Effector memory CD8-positive, alpha-beta T cell (primary cell): ENCODE results near the gene IFNGR1.

Source experiments
- ATAC-seq: fragments of 150-1000 bp; cut with Tn5 transposase; replicated peaks from 2 replicates; pipeline ENCODE4 v1.10.0; 2021; ENCODE audit warnings: mild to moderate bottlenecking, moderate library complexity
- DNase-seq, 3 experiments: peaks; one replicate each; pipeline ENCODE4 v3.0.0; 2021
- H3K27ac Mint-ChIP-seq, 2 donors: one replicate each; pipeline ENCODE4 v1.8.0; 2022; ENCODE audit warnings: mild to moderate bottlenecking in 2 of 2, mixed read lengths in 2 of 2, moderate library complexity in 2 of 2
- H3K27me3 Mint-ChIP-seq, 2 donors: one replicate each; pipeline ENCODE4 v1.8.0; 2022; ENCODE audit warnings: mixed read lengths in 2 of 2
- H3K36me3 Mint-ChIP-seq: one replicate; pipeline ENCODE4 v1.8.0; 2022; ENCODE audit warnings: mild to moderate bottlenecking, moderate library complexity, mixed read lengths; ENCODE audit not compliant: insufficient read depth
- H3K4me1 Mint-ChIP-seq, 2 donors: one replicate each; pipeline ENCODE4 v1.8.0; 2022; ENCODE audit warnings: low read depth in 2 of 2, mixed read lengths in 2 of 2
- H3K4me3 Mint-ChIP-seq, 2 donors: one replicate each; pipeline ENCODE4 v1.8.0; 2022; ENCODE audit warnings: mild to moderate bottlenecking in 2 of 2, mixed read lengths in 2 of 2, moderate library complexity in 2 of 2
- H3K9me3 Mint-ChIP-seq, 2 donors: one replicate each; pipeline ENCODE4 v1.8.0; 2022; ENCODE audit warnings: mixed read lengths in 2 of 2

IFNGR1 gene

GRCh38 chr6:137193256-137194070 is 25.7 kb downstream of the IFNGR1 start:
- Mint-ChIP-seq H3K27me3 (no peaks in the 10 kb centered on the region), H3K4me1 (peaks cover 17% of the 10 kb centered on the region in 2 donors), H3K36me3 (peaks cover 28% of the 10 kb centered on the region), H3K9me3 (no peaks in the 10 kb centered on the region), H3K27ac (peak overlapping the region in 1 of 2 donors; percentile 76), H3K4me3 (no peak overlapping the region)
- ATAC-seq (no peak), DNase-seq (no peak)

GRCh38 chr6:137192821-137193220 is 26.4 kb downstream of the IFNGR1 start:
- ATAC-seq (no peak), DNase-seq (no peak)
- H3K9me3 Mint-ChIP-seq = no peaks in the 10 kb centered on the region
- H3K4me1 Mint-ChIP-seq = peaks cover 13 to 17% of the 10 kb centered on the region in 2 donors
- H3K36me3 Mint-ChIP-seq = peaks cover 22% of the 10 kb centered on the region
- H3K4me3 Mint-ChIP-seq = no peak overlapping the region
- H3K27ac Mint-ChIP-seq = peak overlapping the region in 1 of 2 donors; percentile 76
- no peaks in the 10 kb centered on the region for H3K27me3 Mint-ChIP-seq

GRCh38 chr6:137191670-137192069 is 27.5 kb downstream of the IFNGR1 start:
- Mint-ChIP-seq H3K36me3 (peaks cover 15% of the 10 kb centered on the region), H3K4me3 (no peak overlapping the region), H3K27me3 (no peaks in the 10 kb centered on the region), H3K9me3 (no peaks in the 10 kb centered on the region), H3K27ac (no peak overlapping the region), H3K4me1 (peaks cover 9 to 12% of the 10 kb centered on the region in 2 donors)
- DNase-seq = no peak
- no peak for ATAC-seq

GRCh38 chr6:137191236-137191635 is 27.9 kb downstream of the IFNGR1 start:
- Mint-ChIP-seq H3K4me1 (peaks cover 7 to 9% of the 10 kb centered on the region in 2 donors), H3K27me3 (no peaks in the 10 kb centered on the region), H3K4me3 (no peak overlapping the region), H3K27ac (no peak overlapping the region), H3K36me3 (peaks cover 11% of the 10 kb centered on the region), H3K9me3 (no peaks in the 10 kb centered on the region)
- ATAC-seq (no peak), DNase-seq (no peak)

- Mint-ChIP-seq H3K27ac (no peak overlapping the region), H3K9me3 (no peaks in the 10 kb centered on the region), H3K36me3 (peaks cover 5% of the 10 kb centered on the region), H3K4me1 (peaks cover 1 to 3% of the 10 kb centered on the region in 2 donors), H3K4me3 (no peak overlapping the region), H3K27me3 (no peaks in the 10 kb centered on the region)
- ATAC-seq = no peak
- DNase-seq = no peak
These were observed 28.5 kb downstream of the IFNGR1 start for GRCh38 chr6:137190583-137191094.

GRCh38 chr6:137188855-137189254 is 30.3 kb downstream of the IFNGR1 start:
- no peak overlapping the region for H3K27ac Mint-ChIP-seq
- DNase-seq = no peak
- H3K36me3 Mint-ChIP-seq = no peaks in the 10 kb centered on the region
- H3K4me3 Mint-ChIP-seq = no peak overlapping the region
- H3K9me3 Mint-ChIP-seq = no peaks in the 10 kb centered on the region
- no peaks in the 10 kb centered on the region for H3K27me3 Mint-ChIP-seq
- no peaks in the 10 kb centered on the region for H3K4me1 Mint-ChIP-seq
- no peak for ATAC-seq

- Mint-ChIP-seq H3K4me1 (no peaks in the 10 kb centered on the region), H3K27ac (no peak overlapping the region), H3K9me3 (peaks cover 0 to 3% of the 10 kb centered on the region in 2 donors), H3K27me3 (no peaks in the 10 kb centered on the region), H3K4me3 (no peak overlapping the region), H3K36me3 (no peaks in the 10 kb centered on the region)
- ATAC-seq = no peak
- DNase-seq = no peak
These were observed 33.9 kb downstream of the IFNGR1 start for GRCh38 chr6:137185290-137185689.

GRCh38 chr6:137182654-137183073 is 36.5 kb downstream of the IFNGR1 start:
- Mint-ChIP-seq H3K36me3 (no peaks in the 10 kb centered on the region), H3K9me3 (peaks cover 0 to 3% of the 10 kb centered on the region in 2 donors), H3K27me3 (peaks cover 0 to 10% of the 10 kb centered on the region in 2 donors), H3K27ac (no peak overlapping the region), H3K4me1 (no peaks in the 10 kb centered on the region), H3K4me3 (no peak overlapping the region)
- no peak for DNase-seq
- ATAC-seq = no peak

GRCh38 chr6:137181891-137182653 is 37.1 kb downstream of the IFNGR1 start:
- Mint-ChIP-seq H3K9me3 (peaks cover 0 to 3% of the 10 kb centered on the region in 2 donors), H3K4me1 (no peaks in the 10 kb centered on the region), H3K4me3 (no peak overlapping the region), H3K27ac (no peak overlapping the region), H3K36me3 (no peaks in the 10 kb centered on the region), H3K27me3 (peaks cover 0 to 10% of the 10 kb centered on the region in 2 donors)
- DNase-seq = no peak
- no peak for ATAC-seq

- Mint-ChIP-seq H3K27ac (no peak overlapping the region), H3K27me3 (peaks cover 0 to 10% of the 10 kb centered on the region in 2 donors), H3K36me3 (no peaks in the 10 kb centered on the region), H3K4me3 (no peak overlapping the region), H3K9me3 (peaks cover 0 to 3% of the 10 kb centered on the region in 2 donors), H3K4me1 (no peaks in the 10 kb centered on the region)
- DNase-seq (no peak), ATAC-seq (no peak)
These were observed 41.6 kb downstream of the IFNGR1 start for GRCh38 chr6:137177611-137178010.

GRCh38 chr6:137176729-137177128 is 42.5 kb downstream of the IFNGR1 start:
- H3K4me3 Mint-ChIP-seq = no peak overlapping the region

GRCh38 chr6:137175868-137176245 is 43.3 kb downstream of the IFNGR1 start:
- no peaks in the 10 kb centered on the region for H3K36me3 Mint-ChIP-seq
- no peak overlapping the region for H3K4me3 Mint-ChIP-seq
- DNase-seq (no peak), ATAC-seq (no peak)
- peaks cover 0 to 10% of the 10 kb centered on the region in 2 donors for H3K27me3 Mint-ChIP-seq
- no peak overlapping the region for H3K27ac Mint-ChIP-seq
- H3K9me3 Mint-ChIP-seq = peaks cover 0 to 3% of the 10 kb centered on the region in 2 donors
- peaks cover 0 to 2% of the 10 kb centered on the region in 2 donors for H3K4me1 Mint-ChIP-seq

More at GRCh38 chr6:137176729-137177128, 42.5 kb downstream of the IFNGR1 start:
- Mint-ChIP-seq H3K27ac (no peak overlapping the region), H3K36me3 (no peaks in the 10 kb centered on the region), H3K27me3 (peaks cover 0 to 10% of the 10 kb centered on the region in 2 donors), H3K9me3 (peaks cover 0 to 3% of the 10 kb centered on the region in 2 donors), H3K4me1 (no peaks in the 10 kb centered on the region)
- DNase-seq (no peak), ATAC-seq (no peak)

GRCh38 chr6:137175157-137175867 is 43.9 kb downstream of the IFNGR1 start:
- DNase-seq = no peak
- Mint-ChIP-seq H3K9me3 (no peaks in the 10 kb centered on the region), H3K4me1 (peaks cover 0 to 2% of the 10 kb centered on the region in 2 donors), H3K36me3 (no peaks in the 10 kb centered on the region), H3K27ac (no peak overlapping the region), H3K4me3 (no peak overlapping the region), H3K27me3 (peaks cover 0 to 10% of the 10 kb centered on the region in 2 donors)
- no peak for ATAC-seq
